Chondrocyte (in vitro differentiated cells): ENCODE data around the gene PCDHGC4. TPM values are rescaled to one million over a fixed set of nuclear protein-coding genes. Genes with fewer than 3 reads are reported as not detected.

Experiments
- DNase-seq: peaks from one replicate; pipeline ENCODE4 v3.0.0; 2021; ENCODE audit warnings: mixed read lengths, low spot score
- H3K27ac Mint-ChIP-seq: one replicate; pipeline ENCODE4 v1.8.0; 2021; ENCODE audit warnings: mild to moderate bottlenecking, moderate library complexity, mixed read lengths; ENCODE audit not compliant: unreplicated experiment
- H3K27me3 Mint-ChIP-seq: 2 replicates; pipeline ENCODE4 v1.8.0; 2021; ENCODE audit warnings: low read depth, mixed read lengths
- H3K36me3 Mint-ChIP-seq: 2 replicates; pipeline ENCODE4 v1.8.0; 2021; ENCODE audit warnings: low read depth, mixed read lengths
- H3K4me1 Mint-ChIP-seq: 2 replicates; pipeline ENCODE4 v1.8.0; 2021; ENCODE audit warnings: low read depth, mild to moderate bottlenecking, mixed read lengths
- H3K4me3 Mint-ChIP-seq: one replicate; pipeline ENCODE4 v1.8.0; 2021; ENCODE audit warnings: mild to moderate bottlenecking, moderate library complexity, mixed read lengths; ENCODE audit not compliant: unreplicated experiment
- H3K9me3 Mint-ChIP-seq: 2 replicates; pipeline ENCODE4 v1.8.0; 2021; ENCODE audit warnings: low read depth, mixed read lengths
- CTCF ChIP-seq: fragments of 200-600 bp; sonication (generic); IDR thresholded peaks from 2 replicates; pipeline ENCODE4 v1.5.0; 2021; ENCODE audit warnings: antibody characterized with exemption, mild to moderate bottlenecking, moderate library complexity
- total RNA-seq: library from RNA; stranded (reverse); gene quantifications from 3 replicates; pipeline ENCODE4 v1.2.1, GENCODE V29; 2021

PCDHGC4 gene
- total RNA-seq, 1 donor from 2014 or later: 1.1 TPM

- no peak for TF ChIP-seq CTCF
- no peak overlapping the region for H3K27ac Mint-ChIP-seq
- H3K4me1 Mint-ChIP-seq: peaks cover 44% of the 10 kb centered on the region
- DNase-seq: no peak
- no peak overlapping the region for H3K4me3 Mint-ChIP-seq
- no peaks in the 10 kb centered on the region for H3K9me3 Mint-ChIP-seq
- no peaks in the 10 kb centered on the region for H3K27me3 Mint-ChIP-seq
- peaks cover 5% of the 10 kb centered on the region for H3K36me3 Mint-ChIP-seq
These were observed 1.3 kb downstream of the PCDHGC4 start for GRCh38 chr5:141486091-141486490.

- Mint-ChIP-seq H3K9me3 (no peaks in the 10 kb centered on the region), H3K27ac (no peak overlapping the region), H3K36me3 (peaks cover 5% of the 10 kb centered on the region), H3K4me1 (peaks cover 43% of the 10 kb centered on the region), H3K27me3 (no peaks in the 10 kb centered on the region), H3K4me3 (no peak overlapping the region)
- TF ChIP-seq CTCF: no peak
- DNase-seq: no peak
These were observed 2.3 kb downstream of the PCDHGC4 start for GRCh38 chr5:141487131-141487530.

GRCh38 chr5:141488591-141489561, 4.0 kb downstream of the PCDHGC4 start, which contains the start of gene PCDHGC5:
Gene PCDHGC5 (plus strand): TSS chr5:141489081. CDS start chr5:141489241, 160 bp downstream.
- Mint-ChIP-seq H3K4me1 (peaks cover 37% of the 10 kb centered on the region), H3K27me3 (no peaks in the 10 kb centered on the region), H3K4me3 (peak within 1 kb of the TSS; percentile 39), H3K36me3 (peaks cover 5% of the 10 kb centered on the region), H3K9me3 (no peaks in the 10 kb centered on the region), H3K27ac (peak within 1 kb of the TSS; percentile 73)
- no peak for DNase-seq
- no peak for TF ChIP-seq CTCF

- peak overlapping the region; percentile 49 for H3K27ac Mint-ChIP-seq
- no peaks in the 10 kb centered on the region for H3K27me3 Mint-ChIP-seq
- no peak for TF ChIP-seq CTCF
- DNase-seq: no peak
- no peaks in the 10 kb centered on the region for H3K9me3 Mint-ChIP-seq
- H3K36me3 Mint-ChIP-seq: peaks cover 5% of the 10 kb centered on the region
- H3K4me1 Mint-ChIP-seq: peaks cover 41% of the 10 kb centered on the region
- no peak overlapping the region for H3K4me3 Mint-ChIP-seq
These were observed 5.0 kb downstream of the PCDHGC4 start for GRCh38 chr5:141489841-141490240.

- no peak overlapping the region for H3K27ac Mint-ChIP-seq
- H3K27me3 Mint-ChIP-seq: no peaks in the 10 kb centered on the region
These were observed 5.4 kb downstream of the PCDHGC4 start for GRCh38 chr5:141490271-141490670.

More at GRCh38 chr5:141490271-141490670, 5.4 kb downstream of the PCDHGC4 start:
- DNase-seq: no peak
- Mint-ChIP-seq H3K4me3 (no peak overlapping the region), H3K4me1 (peaks cover 45% of the 10 kb centered on the region), H3K36me3 (peaks cover 5% of the 10 kb centered on the region), H3K9me3 (no peaks in the 10 kb centered on the region)
- TF ChIP-seq CTCF: no peak
